ENCODE data around the gene UST. TPM values are rescaled to one million over a fixed set of nuclear protein-coding genes. Genes with fewer than 3 reads are reported as not detected.

UST gene
- total RNA-seq, 2 experiments from 2014 or later: 1.9 to 3.7 TPM

GRCh38 chr6:149065121-149065520, 318.3 kb downstream of the UST start:
- Mint-ChIP-seq H3K36me3 (ENCODE audit: low read depth) (no peaks in the 10 kb centered on the region), H3K4me1 (ENCODE audit: low read depth) (peaks cover 45% of the 10 kb centered on the region), H3K27ac (peak overlapping the region; percentile 86), H3K9me3 (no peaks in the 10 kb centered on the region), H3K4me3 (no peak overlapping the region), H3K27me3 (no peaks in the 10 kb centered on the region)
- Histone ChIP-seq H3K27ac (ENCODE audit: low read depth in 1 of 2, low read length in 2 of 2) (no peak overlapping the region), H3K36me3 (ENCODE audit: insufficient read depth, low read length) (no peaks in the 10 kb centered on the region), H3K4me1 (ENCODE audit: insufficient read depth, low read length) (peaks cover 36% of the 10 kb centered on the region), H3K9me3 (ENCODE audit: control insufficient read depth in 1 of 2, insufficient read depth in 1 of 2, low read length in 2 of 2) (no peaks in the 10 kb centered on the region), H3K27me3 (ENCODE audit: control insufficient read depth in 1 of 2, insufficient read depth in 2 of 2, low read length in 2 of 2) (no peaks in the 10 kb centered on the region), H3K4me3 (ENCODE audit: low read length) (no peak overlapping the region)
- TF ChIP-seq, protein P1, sequence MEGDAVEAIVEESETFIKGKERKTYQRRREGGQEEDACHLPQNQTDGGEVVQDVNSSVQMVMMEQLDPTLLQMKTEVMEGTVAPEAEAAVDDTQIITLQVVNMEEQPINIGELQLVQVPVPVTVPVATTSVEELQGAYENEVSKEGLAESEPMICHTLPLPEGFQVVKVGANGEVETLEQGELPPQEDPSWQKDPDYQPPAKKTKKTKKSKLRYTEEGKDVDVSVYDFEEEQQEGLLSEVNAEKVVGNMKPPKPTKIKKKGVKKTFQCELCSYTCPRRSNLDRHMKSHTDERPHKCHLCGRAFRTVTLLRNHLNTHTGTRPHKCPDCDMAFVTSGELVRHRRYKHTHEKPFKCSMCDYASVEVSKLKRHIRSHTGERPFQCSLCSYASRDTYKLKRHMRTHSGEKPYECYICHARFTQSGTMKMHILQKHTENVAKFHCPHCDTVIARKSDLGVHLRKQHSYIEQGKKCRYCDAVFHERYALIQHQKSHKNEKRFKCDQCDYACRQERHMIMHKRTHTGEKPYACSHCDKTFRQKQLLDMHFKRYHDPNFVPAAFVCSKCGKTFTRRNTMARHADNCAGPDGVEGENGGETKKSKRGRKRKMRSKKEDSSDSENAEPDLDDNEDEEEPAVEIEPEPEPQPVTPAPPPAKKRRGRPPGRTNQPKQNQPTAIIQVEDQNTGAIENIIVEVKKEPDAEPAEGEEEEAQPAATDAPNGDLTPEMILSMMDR (IDR thresholded peaks at IDR 0.05): no peak
- intact Hi-C loops (cut with DNase I, micrococcal nuclease): loop anchor here in 1 of 2 experiments (5.0 kb wide), 1 partner anchor 33 kb away; no protein-coding TSS in a partner anchor
- ATAC-seq (ENCODE audit: poor library complexity): no peak
- CTCF ChIA-PET: interaction anchor here (2.3 kb wide), 1 partner anchor 17 kb away, joined by 5 read pairs; no protein-coding TSS in a partner anchor
- POLR2A ChIA-PET: interaction anchor here (0.6 to 2.3 kb wide), 6 partner anchors 10 to 430 kb away, joined by 3 to 12 read pairs (median 6); partner anchors contain the start of gene TAB2
- DNase-seq: no peak

DNA sequence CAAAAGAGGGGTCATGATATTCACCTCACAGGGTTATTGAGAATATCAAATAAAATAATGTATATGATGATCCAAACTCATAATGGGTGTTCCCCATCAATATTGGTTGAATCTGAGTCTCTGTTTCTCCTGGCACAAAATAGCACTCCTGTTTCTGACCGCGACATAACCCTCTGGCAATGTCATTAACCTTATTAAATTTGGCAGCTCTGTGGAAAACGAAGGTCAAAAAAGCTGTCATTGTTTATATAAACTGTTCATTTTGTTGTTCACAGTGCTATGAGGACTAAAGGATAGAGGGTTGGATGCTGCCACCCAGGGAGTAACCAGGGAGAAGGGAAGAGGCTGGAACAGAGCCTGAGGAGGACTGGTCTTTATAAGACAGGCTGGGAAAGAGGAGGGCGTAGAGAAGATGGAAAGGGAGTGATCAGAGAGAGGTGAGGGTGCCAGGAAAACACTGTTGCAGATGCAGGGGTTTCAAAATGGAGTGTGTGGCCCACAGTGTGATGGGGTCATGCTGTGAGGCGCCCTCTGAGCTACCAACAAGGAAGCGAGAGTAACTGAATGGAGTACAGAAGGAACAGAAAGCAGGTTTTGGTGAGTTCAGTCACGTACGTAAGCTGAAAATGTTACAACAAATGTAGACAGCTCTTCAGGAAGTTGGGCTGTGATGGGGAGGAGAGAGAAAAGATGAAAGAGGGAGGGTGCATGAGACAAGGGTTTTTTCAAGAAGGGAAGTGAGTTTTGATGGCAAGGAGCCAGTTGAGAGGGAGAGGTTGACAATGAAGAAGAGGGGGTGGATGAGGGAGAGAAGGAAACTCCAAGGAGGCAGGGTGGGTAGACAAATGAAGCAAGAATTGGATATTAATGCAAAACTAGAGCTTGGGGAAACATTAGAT, 319.1 kb downstream of the UST start:
- Histone ChIP-seq H3K4me1 (ENCODE audit: insufficient read depth, low read length) (peaks cover 28% of the 10 kb centered on the region), H3K4me3 (ENCODE audit: low read length) (peak overlapping the region; percentile 25), H3K27ac (ENCODE audit: low read depth in 1 of 2, low read length in 2 of 2) (peak overlapping the region; percentile 75 to 83), H3K36me3 (ENCODE audit: insufficient read depth, low read length) (no peaks in the 10 kb centered on the region), H3K27me3 (ENCODE audit: control insufficient read depth in 1 of 2, insufficient read depth in 2 of 2, low read length in 2 of 2) (no peaks in the 10 kb centered on the region), H3K9me3 (ENCODE audit: control insufficient read depth in 1 of 2, insufficient read depth in 1 of 2, low read length in 2 of 2) (no peaks in the 10 kb centered on the region)
- CTCF ChIA-PET: interaction anchor here (1.1 to 1.5 kb wide), 3 partner anchors 35 to 480 kb away, joined by 3 to 13 read pairs (median 3); partner anchors contain the start of gene PPIL4
- ATAC-seq (ENCODE audit: poor library complexity): peak; percentile 96
- POLR2A ChIA-PET: interaction anchor here (0.6 to 2.3 kb wide), 13 partner anchors 9 to 500 kb away, joined by 3 to 12 read pairs (median 4); partner anchors contain the start of genes GINM1 and TAB2
- H3K27ac Mint-ChIP-seq: peak overlapping the region; percentile 86
- peak overlapping the region; percentile 16 for H3K4me3 Mint-ChIP-seq
- no peaks in the 10 kb centered on the region for H3K27me3 Mint-ChIP-seq
- no peaks in the 10 kb centered on the region for H3K36me3 Mint-ChIP-seq (ENCODE audit: low read depth)
- H3K9me3 Mint-ChIP-seq: no peaks in the 10 kb centered on the region
- TF ChIP-seq, protein P1 (IDR thresholded peaks at IDR 0.05): no peak
- peak in 13 of 14 experiments; percentile 11 to 91 (median 36) for DNase-seq
- intact Hi-C loops (cut with DNase I, micrococcal nuclease): loop anchor here in 1 of 2 experiments (2.0 to 5.0 kb wide), 2 partner anchors 19 to 34 kb away; no protein-coding TSS in a partner anchor
- H3K4me1 Mint-ChIP-seq (ENCODE audit: low read depth): peaks cover 37% of the 10 kb centered on the region

DNA sequence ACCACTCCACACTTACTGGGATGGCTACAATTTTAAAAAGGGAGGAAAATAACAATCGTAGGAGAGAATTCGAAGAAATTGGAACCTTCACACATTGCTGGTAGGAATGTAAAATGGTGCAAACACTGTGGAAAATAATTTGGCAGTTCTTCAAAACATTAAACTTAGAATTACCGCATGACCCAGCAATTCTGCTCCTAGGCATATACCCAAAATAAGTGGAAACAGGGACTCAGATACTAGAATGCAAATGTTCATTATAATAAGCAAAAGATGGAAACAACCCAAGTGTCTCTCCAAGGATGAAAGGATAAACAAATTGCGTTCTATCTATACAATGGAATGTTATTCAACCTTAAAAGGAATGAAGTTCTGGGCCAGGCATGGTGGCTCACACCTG, 325.2 kb downstream of the UST start:
- Mint-ChIP-seq H3K27ac (no peak overlapping the region), H3K27me3 (no peaks in the 10 kb centered on the region), H3K36me3 (ENCODE audit: low read depth) (no peaks in the 10 kb centered on the region), H3K4me1 (ENCODE audit: low read depth) (peaks cover 22% of the 10 kb centered on the region), H3K4me3 (no peak overlapping the region), H3K9me3 (no peaks in the 10 kb centered on the region)
- peaks cover 11% of the 10 kb centered on the region for H3K4me1 ChIP-seq (ENCODE audit: insufficient read depth, low read length)
- ChIA-PET POLR2A (no interaction called here), CTCF (no interaction called here)
- DNase-seq: no peak
- TF ChIP-seq, protein P1 (IDR thresholded peaks at IDR 0.05): no peak
- H3K27ac ChIP-seq (ENCODE audit: low read depth in 1 of 2, low read length in 2 of 2): no peak overlapping the region
- no peaks in the 10 kb centered on the region for H3K36me3 ChIP-seq (ENCODE audit: insufficient read depth, low read length)
- H3K9me3 ChIP-seq (ENCODE audit: control insufficient read depth in 1 of 2, insufficient read depth in 1 of 2, low read length in 2 of 2): no peaks in the 10 kb centered on the region
- H3K27me3 ChIP-seq (ENCODE audit: control insufficient read depth in 1 of 2, insufficient read depth in 2 of 2, low read length in 2 of 2): no peaks in the 10 kb centered on the region
- intact Hi-C loops (cut with DNase I, micrococcal nuclease): no loop called here
- ATAC-seq (ENCODE audit: poor library complexity): no peak
- no peak overlapping the region for H3K4me3 ChIP-seq (ENCODE audit: low read length)

All from CD4-positive, alpha-beta T cell (primary cell).